AG10803 (cell line): ENCODE results near the gene DCLRE1B.

Experiments used
- DNase-seq: peaks from one replicate; pipeline ENCODE4 v3.0.0; 2010; ENCODE audit warnings: low read depth
- H3K4me3 ChIP-seq: 2 replicates; pipeline ENCODE4 v1.5.1; 2011; ENCODE audit warnings: mild to moderate bottlenecking, low read length, control low read depth
- TF ChIP-seq, protein P1 (sequence below): conservative IDR thresholded peaks from 2 replicates; pipeline ENCODE4 v1.5.1; 2011; ENCODE audit warnings: mild to moderate bottlenecking, low read length, control low read depth, inconsistent platforms

The DCLRE1B gene

DNA sequence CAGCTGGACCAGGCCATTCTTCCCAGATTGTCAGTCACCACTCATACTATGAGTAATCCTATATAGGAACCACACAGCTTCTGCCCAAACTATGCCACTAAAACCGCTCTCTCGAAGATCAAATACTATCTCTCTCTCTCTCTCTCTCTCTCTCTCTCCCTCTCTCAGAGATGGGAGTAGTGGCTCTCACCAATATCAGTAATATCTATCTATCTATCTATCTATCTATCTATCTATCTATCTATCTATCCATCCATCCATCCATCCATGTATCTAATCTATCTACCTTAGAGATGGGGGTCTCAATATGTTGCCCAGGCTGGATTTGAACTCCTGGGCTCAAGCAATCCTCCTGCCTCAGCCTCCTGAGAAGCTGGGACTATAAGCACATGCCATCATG lies 19.3 kb downstream of the DCLRE1B start:
- DNase-seq = no peak
- TF ChIP-seq, protein P1, sequence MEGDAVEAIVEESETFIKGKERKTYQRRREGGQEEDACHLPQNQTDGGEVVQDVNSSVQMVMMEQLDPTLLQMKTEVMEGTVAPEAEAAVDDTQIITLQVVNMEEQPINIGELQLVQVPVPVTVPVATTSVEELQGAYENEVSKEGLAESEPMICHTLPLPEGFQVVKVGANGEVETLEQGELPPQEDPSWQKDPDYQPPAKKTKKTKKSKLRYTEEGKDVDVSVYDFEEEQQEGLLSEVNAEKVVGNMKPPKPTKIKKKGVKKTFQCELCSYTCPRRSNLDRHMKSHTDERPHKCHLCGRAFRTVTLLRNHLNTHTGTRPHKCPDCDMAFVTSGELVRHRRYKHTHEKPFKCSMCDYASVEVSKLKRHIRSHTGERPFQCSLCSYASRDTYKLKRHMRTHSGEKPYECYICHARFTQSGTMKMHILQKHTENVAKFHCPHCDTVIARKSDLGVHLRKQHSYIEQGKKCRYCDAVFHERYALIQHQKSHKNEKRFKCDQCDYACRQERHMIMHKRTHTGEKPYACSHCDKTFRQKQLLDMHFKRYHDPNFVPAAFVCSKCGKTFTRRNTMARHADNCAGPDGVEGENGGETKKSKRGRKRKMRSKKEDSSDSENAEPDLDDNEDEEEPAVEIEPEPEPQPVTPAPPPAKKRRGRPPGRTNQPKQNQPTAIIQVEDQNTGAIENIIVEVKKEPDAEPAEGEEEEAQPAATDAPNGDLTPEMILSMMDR = no peak
- H3K4me3 ChIP-seq = no peak overlapping the region

DNA sequence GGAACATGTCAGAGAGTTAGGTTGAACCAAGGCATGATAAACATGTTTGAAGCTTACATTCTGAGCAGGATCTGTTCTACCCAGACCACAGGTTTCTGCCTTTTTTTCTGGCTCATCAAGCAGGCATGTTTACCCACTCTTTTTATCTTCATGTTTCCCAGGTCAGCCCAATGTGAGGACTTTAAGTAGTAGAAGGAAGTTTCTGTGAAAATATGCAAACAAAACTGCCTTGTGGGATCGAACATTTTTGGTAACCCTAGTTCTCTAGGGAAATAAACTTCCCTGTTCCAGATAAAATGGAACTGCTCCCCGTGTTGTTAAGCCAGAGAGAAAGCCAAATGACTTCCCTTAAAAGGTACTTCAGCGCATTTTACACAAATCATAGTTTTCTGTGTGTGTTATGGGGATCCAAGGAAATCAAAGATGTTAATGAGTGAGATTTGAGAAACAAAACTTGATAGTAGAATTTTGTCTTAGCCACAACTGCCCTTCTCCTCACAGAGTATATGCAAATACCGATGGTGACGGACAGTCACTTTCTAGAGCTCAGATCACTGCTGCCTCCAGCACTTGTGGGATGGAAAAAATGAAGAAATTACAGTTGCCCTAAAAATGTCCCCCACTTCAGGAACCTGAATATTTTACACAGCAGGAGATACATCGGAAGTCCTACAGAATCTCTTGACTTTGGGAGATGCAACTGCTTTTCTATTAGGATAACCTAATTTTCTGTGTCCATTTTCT lies 23.2 kb downstream of the DCLRE1B start:
- H3K4me3 ChIP-seq = peak overlapping the region; percentile 85
- DNase-seq = peak; percentile 59
- TF ChIP-seq, protein P1 = no peak

DNA sequence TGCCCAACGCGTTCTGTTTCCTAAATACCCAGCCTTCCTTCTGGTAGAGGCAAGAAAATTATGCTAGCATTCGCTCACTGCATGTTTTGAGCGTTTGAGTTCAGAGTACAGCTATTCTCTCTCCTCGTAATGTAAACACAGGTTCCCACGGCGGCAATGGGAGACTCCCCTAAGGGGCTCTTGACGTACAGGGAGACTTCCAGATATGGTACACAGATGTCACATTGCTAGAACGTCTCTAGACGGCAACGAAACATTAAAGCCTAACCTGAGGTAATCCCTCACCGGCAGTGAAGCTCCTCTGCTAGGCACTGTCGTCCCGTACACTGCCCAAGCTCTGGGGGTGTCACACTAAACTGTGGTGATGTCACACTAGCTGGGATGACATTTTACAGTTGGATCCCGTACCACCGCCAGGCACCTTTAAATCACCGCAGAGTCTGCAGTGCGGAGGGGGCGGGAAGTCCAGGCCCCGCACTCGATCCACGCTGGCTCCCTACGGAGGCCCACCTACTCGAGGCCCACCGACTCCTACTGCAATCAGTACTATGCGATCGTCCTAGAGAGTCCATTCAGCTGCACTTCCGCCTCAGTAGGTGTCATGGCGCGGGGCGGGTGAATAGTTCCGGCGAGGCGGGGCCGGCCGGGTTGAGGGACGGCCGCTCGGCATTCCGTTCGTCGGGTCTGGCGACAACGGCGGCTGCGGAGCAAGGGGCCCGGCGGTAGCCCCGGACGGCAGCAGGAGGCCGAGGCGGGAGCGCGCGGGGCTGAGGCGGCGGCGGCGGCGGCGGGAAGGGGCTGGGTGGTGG lies 24.0 kb downstream of the DCLRE1B start, which contains the start of gene HIPK1:
Gene HIPK1 (plus strand): TSS at position 384 of the 809 bp plus-strand sequence.
- peak; percentile 87 for DNase-seq
- TF ChIP-seq, protein P1 = no peak
- H3K4me3 ChIP-seq = peak within 1 kb of the TSS; percentile 93

DNA sequence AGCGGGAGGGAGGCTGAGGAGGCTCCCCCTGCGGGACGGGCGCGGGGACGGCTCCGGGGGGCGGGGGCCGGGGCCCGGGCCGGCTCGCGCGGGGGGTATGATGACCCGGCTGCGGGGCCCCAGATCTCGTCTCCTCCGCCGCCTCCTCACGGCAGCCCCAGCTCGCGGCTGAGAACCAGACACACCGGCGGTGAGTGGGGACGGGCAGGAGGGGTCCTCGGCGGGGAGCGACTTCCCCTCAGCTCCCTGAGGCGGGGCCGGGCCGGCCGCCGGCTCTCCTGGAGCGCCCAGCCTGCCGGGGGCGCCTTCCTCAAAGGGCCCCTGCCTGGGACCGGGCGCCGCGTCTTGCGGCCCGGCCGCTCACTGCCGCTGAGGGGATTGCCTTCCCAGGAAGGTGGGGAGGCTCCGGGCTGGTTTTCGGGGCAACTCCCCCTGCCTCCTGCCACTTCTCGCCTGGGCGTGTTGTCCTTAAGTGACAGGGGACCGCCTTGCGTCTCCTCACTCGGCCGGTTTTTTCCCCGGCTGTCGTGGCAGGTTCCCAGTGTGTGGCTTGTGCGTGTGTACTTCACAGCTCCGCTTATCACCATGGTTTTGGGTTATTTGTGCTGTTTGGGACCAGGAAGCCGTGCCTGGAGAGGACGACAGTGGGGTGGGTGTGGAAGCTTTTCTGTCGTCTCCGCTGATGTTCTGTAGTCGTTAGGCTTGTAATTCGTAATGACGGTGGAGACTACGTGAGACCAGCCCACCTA lies 24.8 kb downstream of the DCLRE1B start:
- peak overlapping the region; percentile 93 for H3K4me3 ChIP-seq
- peak; percentile 51 for DNase-seq
- TF ChIP-seq, protein P1 = no peak

DNA sequence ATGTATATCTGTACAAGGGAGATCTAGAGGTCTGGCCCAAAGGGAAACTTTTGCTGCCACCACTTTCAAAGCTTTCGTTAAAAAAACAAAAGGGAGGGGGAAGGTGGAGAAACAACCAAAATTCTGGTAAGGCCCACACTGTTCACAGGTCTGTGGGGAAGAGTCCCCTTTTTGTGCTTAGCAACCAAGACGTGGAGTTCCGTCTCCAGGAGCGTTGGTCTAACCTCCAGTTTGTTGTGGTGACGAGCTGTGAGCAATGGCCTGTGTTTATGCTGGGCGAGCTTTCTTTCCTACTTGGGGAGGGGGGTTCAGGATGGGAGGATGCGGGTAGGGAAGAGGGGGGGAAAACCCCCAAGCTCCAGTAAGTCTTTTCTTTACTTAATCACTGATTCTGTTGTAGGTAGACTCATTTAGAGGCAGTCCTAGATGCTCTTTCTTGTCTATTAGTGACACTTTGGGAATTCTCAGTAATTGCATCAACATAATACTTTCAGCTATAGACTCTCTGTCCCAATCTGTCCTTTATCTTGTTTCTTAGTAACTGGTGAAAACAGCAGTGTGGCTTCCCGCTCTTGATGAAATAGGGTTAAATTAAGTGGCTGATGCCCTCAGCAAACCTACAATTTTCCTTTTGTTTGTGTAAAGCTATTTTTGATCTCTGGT lies 25.5 kb downstream of the DCLRE1B start:
- peak overlapping the region; percentile 93 for H3K4me3 ChIP-seq
- TF ChIP-seq, protein P1 = no peak
- DNase-seq = peak; percentile 72

DNA sequence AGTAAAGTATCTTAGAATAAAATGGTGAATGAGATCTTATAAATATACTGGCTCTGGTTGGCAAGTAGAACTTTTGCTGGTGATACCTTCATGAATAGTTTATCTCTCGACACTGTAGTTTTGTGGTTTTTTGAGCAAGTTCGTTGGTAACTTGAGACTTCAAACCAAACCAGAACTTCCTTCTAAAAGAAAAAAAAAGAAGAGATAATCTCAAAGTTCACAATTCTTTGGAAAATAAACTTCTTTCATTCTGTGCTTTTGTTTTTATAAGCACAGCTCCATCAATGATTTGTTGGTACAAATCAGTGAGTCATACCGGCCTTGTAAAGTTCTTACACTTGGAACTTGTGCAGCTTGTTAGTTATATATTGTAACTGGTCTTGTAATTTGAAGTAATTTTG lies 26.3 kb downstream of the DCLRE1B start:
- DNase-seq = peak; percentile 24
- TF ChIP-seq, protein P1 = no peak
- peak overlapping the region; percentile 93 for H3K4me3 ChIP-seq
